ENCODE measurements around the gene RCAN2.

The RCAN2 gene

DNA sequence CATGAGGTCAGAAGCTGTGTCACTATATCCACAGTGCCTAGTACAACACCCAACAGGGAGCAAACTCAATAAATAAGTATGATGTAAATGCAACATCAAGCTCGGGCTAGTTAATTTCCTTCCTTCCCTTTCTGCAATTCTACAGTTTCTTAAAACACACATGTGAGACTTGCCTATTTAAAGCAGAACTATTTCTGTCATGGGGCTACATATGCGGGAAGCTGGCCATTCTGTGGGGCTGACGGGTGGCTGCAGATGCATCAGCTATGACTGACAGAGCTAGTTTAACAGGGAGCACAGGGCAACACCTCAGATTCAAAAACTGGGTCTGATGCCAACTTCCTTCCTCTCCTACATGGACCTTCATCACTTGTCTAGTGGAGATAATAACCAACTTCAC lies 202.4 kb downstream of the RCAN2 start:
- DNase-seq = no peak

GRCh38 chr6:46287681-46288080 lies 203.6 kb downstream of the RCAN2 start:
- DNase-seq = no peak

DNA sequence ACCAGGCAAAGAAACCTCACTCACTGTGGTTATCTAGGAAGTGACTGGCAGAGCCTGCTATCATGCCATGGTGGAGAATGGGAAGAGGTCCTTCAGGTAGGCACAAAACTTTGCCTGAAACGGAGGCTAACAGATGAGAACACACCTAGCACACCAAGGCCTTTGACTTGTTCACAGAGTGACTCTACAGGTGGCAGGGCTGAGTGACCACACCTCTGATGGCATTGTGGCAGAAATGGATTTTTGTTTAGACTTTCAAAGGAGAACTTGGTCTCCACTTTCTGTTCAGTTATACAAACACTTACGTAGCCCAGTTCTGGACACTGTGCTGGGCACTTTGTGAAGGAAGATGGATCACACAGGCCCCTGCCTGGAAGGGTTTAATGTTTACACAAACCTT lies 204.2 kb downstream of the RCAN2 start:
- no peak for DNase-seq

DNA sequence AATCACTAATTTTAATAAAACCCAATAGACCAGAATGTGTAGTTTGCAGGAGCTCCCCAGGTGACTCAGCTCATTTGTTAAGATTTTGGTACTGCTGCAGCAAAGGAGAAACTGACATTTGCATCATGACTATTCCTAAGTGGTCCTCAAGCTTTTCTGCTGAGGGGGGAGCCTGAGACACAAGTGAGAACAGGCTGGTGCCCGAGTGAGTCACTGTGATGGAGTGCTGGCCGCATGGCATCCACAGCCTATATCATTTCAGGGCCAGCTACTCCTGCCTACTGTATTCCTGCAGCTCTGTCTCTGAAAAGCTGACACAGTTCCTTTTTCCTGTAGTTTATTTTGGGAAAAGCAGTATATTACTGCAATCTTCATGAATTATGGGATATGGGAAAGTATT lies 206.8 kb downstream of the RCAN2 start:
- no peak for DNase-seq

GRCh38 chr6:46281110-46281509 lies 210.1 kb downstream of the RCAN2 start:
- DNase-seq = no peak

DNA sequence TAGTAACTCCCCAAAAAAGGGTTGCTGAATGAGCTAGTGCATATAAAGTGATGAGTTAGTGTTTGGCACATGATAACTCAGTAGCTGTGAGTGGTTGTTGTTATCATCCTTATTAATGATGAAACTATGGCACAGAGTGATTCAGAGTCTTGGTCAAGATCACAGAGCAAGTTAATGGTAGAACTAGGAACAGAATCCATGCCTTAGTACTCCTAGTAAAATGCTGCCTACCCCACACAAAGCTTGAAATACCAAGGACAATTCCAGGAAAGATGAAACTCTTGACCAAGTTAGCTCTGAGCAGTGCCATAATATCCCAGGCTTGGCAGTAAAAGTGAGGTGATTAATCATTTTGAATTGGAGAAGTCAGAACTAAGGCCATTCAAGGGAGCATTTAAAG lies 211.4 kb downstream of the RCAN2 start:
- DNase-seq = no peak

GRCh38 chr6:46276576-46277142 lies 214.6 kb downstream of the RCAN2 start:
- no peak for DNase-seq

GRCh38 chr6:46274502-46274901 lies 216.7 kb downstream of the RCAN2 start:
- no peak for DNase-seq

GRCh38 chr6:46273911-46274310 lies 217.3 kb downstream of the RCAN2 start:
- DNase-seq = no peak

DNA sequence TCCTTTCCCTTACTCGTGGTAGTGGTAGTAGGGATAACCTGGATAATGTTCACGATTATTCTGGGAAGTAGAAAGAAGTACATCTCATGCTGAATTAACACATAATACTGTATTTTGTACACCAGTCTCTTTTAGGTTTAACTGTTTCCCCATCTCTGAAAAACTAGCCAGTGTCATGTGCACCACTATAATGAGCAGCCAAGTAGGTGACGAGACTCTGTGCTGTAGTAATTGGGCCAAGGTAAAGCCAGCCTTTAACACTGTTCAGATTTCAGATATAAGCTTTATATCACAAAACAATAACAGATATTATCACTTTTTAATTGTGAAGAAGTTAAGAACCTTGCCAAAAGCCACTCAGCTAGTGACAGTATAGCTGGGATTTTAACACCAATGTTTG lies 219.5 kb downstream of the RCAN2 start:
- no peak for DNase-seq

DNA sequence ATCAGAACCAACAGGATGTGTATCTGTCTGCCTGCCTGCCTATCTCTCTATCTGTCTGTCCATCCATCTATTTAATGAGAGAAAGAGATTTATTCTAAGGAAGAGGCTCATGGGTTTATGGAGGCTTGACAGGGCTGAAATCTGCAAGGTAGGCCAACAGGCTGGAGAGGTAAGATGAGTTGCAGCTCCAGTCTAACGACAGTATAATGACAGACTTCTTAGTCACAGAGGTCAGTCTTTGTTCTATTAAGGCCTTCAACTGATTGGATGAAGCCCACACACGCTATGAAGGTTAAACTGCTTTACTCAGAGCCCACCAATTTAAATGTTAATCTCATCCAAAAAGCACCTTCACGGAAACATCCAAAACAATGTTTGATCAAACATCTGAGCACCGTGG lies 220.1 kb downstream of the RCAN2 start:
- no peak for DNase-seq

- no peak for DNase-seq
Measured at GRCh38 chr6:46270336-46270735, 220.9 kb downstream of the RCAN2 start.

DNA sequence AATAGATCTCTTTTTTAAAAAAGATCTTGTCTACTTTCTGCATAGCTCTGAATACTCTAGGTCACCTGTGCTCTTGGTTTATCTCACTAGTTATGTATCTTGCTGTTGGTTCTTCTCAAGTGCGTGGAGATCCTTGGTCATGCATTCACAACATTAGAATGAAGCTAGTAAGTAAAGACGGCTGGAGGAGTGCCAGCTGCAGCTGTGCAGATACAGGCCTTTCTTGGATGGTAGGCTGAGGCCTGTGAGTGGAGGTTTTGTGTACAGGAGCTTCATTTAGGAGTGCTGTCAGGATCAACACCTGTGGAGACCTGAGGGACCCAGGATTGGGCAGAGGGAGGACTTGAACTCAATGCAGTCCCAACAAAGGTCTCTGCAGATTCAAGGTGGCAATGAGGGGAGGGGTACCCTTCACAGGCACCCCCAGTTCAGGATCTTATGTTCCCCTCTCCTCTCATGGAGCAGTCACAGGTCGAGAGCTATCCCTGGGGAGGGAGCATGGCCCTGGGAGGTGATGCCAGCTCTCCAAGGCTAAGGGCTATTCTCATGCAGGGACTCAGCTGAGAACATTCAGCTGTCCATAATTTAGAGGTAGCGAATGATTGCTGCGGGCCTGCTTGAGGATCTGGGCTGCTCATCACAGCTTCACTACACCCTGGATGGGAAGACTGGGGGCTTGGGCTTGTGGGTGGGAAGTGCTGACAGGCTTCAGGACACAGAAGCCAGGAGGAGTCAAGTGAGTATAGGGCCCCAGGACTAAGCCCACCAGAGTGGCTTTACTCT lies 221.6 kb downstream of the RCAN2 start:
- DNase-seq = no peak

DNA sequence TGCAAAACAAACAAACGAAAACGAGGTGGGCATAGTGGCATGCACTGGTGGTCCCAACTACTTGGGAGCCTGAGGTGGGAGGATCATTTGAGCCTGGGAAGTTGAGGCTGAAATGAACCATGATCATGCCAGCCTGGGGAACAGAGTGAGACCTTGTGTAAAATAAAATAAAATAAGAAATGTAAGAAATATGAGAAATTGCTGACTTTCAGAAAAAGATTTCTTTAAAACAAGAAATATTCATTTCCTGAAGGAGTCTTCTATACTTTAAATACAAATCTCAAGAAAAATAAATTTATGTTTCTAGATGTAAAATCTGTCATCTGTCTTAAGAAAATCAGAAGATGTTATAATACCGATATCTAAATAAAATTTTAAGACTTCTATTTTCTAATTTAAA lies 223.7 kb downstream of the RCAN2 start:
- no peak for DNase-seq

DNA sequence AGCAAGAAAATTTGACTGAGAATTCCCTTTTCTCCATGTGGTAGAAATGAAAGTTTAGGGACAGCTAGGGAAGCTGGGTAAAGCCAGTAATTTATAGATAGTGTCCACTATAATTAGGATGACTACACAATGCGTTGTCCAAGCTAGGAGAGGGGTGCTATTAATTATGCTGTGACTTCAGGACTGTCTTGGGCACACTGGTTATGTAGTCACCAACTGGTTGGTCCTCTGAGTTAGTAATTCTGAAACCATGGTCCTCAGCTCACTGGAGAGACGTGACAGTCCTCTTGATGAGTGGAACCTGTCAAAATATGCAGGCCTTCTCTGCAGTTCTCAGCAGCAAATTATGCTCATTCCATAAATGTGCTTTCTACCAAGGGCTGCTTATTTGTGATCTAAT lies 225.9 kb downstream of the RCAN2 start:
- DNase-seq = no peak

GRCh38 chr6:46263707-46264086 lies 227.6 kb downstream of the RCAN2 start:
- no peak for DNase-seq

DNA sequence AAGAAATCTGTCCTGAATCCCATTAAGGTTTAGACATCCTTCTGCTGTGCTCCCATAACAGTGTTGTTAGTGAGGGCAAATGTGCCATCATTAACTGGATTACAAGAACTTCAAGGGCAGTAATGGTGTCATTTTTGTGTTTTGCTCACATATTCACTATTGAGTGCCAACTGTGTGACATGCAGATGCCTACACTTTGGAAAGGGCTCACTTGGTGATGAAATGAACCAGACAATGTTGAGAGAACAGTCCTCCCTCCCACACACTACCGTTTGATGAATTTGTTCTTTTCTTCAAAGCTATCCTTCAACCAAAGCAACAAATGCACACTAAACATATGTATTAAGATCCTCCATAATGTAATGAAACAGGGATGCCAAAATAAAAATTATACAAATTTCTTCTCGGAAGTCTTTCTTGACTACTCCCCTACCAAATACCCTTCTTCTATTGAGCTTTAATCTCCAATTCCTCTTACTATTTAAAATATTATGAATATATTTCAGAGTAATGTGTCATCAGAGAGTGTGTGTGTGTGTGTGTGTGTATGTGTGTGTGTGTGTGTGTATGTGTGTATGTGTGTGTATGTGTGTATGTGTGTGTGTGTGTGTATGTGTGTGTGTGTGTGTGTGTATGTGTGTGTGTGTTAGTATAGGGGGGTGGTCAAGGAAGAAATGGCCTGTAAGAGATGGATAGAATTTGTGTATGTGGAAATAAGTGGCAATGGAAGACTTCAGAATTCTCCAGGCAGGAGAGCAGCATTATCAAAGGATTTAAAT lies 228.1 kb downstream of the RCAN2 start:
- DNase-seq = no peak

GRCh38 chr6:46258249-46258648 lies 233.0 kb downstream of the RCAN2 start:
- DNase-seq = no peak

- DNase-seq = no peak
Measured at GRCh38 chr6:46255528-46255927, 235.7 kb downstream of the RCAN2 start.

DNA sequence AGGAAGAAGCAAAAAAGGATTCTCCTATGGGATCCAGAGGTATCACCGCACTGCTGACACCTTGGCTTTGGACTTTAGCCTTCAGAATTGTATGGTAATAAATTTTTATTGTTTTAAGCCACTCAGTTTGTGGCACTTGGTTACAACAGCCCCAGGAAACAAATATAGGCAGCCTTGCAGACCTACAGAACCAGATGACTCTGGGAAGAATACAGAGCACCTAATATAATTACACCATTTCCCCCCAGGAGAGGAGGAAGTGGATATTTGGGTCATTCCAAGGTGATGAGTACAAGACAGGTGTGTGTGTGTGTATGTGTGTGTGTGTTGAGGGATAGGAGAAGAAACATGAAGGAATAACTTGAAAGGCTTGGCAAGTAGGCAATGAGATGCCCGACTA lies 236.3 kb downstream of the RCAN2 start:
- DNase-seq = no peak

DNA sequence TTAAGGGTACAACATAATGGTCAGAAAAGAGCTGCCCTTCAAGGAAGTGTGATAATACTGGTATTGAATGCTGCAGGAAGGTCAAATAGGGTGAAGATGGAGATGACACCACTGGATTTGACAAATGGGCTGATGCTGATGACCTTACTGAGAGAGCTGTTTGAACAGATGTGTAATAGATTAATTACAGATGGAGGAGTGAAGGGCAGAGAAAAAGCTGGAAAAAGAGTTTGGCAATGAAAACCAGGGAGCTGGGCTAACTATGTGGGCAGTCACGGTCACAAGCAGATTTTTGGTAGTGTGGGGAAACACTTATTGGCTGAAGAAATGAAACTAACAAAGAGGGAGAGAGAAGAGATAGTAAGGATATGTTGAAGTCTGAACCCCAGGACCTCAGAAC lies 236.9 kb downstream of the RCAN2 start:
- no peak for DNase-seq

DNA sequence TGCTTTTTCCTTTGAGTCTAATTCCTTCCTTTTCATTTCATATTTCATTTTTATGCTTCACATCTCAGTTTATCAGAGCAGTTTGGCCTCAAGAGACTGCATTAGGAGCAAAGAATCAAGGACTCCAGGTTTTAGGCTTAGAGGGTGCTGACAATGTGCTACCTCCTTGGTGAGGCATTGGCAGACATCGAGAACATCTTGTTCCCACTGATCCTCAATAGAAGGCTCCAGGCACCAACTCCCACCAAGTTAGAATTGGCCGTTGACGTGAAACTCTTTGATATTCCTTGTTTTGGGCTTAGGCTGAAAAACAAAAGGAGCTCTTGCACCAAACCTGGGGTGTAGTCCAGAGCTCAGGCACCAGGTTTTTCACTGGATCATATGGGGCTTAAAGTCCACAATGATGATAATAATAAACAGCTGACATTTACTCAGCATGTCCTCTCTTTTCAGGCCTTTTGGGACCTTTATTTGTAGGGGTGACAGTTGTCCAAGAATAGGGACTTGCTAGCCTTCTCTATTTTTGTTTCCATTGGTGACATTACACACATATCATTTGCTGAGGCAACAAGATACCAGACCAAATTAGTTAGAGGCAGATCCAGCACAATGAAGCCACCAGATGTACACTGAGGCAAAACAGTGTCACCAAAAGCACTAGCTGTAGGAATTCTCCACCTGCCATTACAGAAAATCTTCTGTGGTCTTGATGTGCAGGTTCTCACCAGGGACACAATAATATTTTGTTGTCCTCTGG lies 239.5 kb downstream of the RCAN2 start:
- no peak for DNase-seq

DNA sequence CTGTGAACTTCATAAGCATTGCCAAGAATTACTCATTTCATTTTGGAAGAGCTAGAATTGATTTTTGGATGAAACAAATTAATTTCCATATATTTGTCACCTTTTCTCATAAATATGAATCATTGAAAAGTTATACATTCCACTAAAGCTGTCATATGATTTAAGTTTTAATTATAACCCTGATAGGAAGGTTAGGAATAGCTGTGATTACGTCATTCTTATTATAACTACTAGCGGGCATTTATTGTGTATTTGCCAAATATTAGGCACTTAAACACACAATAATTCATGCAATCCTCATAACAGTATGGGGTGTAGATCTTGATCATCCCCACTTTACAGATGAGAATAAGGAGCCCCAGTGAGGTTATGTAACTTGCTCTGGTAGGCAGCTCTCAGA lies 243.1 kb downstream of the RCAN2 start:
- DNase-seq = no peak

GRCh38 chr6:46246727-46247126 lies 244.5 kb downstream of the RCAN2 start:
- DNase-seq = no peak

Measured in AML-193 (cell line).